ENCODE measurements around the gene CCN5. TPM values are rescaled to one million over a fixed set of nuclear protein-coding genes. Genes with fewer than 3 reads are reported as not detected.
A peak's percentile ranks its signal among the peaks of the same experiment; 100 is the strongest.

Gene CCN5
- total RNA-seq, 1 donor from 2014 or later, result 42.3 TPM

GRCh38 chr20:44715499-44716308, 535 bp downstream of the CCN5 start:
- peak overlapping the region; percentile 42 for H3K4me3 ChIP-seq
- intact Hi-C loops (cut with DNase I), result no loop called here

GRCh38 chr20:44716309-44717106, 1.3 kb downstream of the CCN5 start:
- Histone ChIP-seq H3K27ac (peak overlapping the region; percentile 80), H3K4me1 (peaks cover 36% of the 10 kb centered on the region), H3K9me3 (no peaks in the 10 kb centered on the region), H3K36me3 (no peaks in the 10 kb centered on the region), H3K27me3 (ENCODE audit: low read depth) (no peaks in the 10 kb centered on the region), H3K4me3 (peak overlapping the region; percentile 42)
- intact Hi-C loops (cut with DNase I), result no loop called here
- no peak for TF ChIP-seq CTCF (IDR thresholded peaks at IDR 0.05)
- DNase-seq (peak; percentile 34), ATAC-seq (no peak)

More at GRCh38 chr20:44715499-44716308, 535 bp downstream of the CCN5 start:
- no peak for ATAC-seq
- TF ChIP-seq CTCF (IDR thresholded peaks at IDR 0.05), result no peak
- Histone ChIP-seq H3K4me1 (peaks cover 33% of the 10 kb centered on the region), H3K27ac (peak overlapping the region; percentile 80), H3K9me3 (no peaks in the 10 kb centered on the region), H3K27me3 (ENCODE audit: low read depth) (no peaks in the 10 kb centered on the region), H3K36me3 (no peaks in the 10 kb centered on the region)
- peak; percentile 17 for DNase-seq

GRCh38 chr20:44717986-44718385, 2.8 kb downstream of the CCN5 start:
- ATAC-seq, result no peak
- H3K36me3 ChIP-seq, result no peaks in the 10 kb centered on the region
- H3K9me3 ChIP-seq, result no peaks in the 10 kb centered on the region
- peak overlapping the region; percentile 42 for H3K4me3 ChIP-seq
- peaks cover 36% of the 10 kb centered on the region for H3K4me1 ChIP-seq
- peak overlapping the region; percentile 20 for H3K27ac ChIP-seq
- peak; percentile 41 for DNase-seq
- TF ChIP-seq CTCF (IDR thresholded peaks at IDR 0.05), result no peak
- H3K27me3 ChIP-seq (ENCODE audit: low read depth), result no peaks in the 10 kb centered on the region
- intact Hi-C loops (cut with DNase I), result no loop called here

GRCh38 chr20:44719841-44720240, 4.7 kb downstream of the CCN5 start:
- TF ChIP-seq CTCF (IDR thresholded peaks at IDR 0.05), result no peak
- ATAC-seq, result no peak
- H3K4me1 ChIP-seq, result peaks cover 22% of the 10 kb centered on the region
- intact Hi-C loops (cut with DNase I), result no loop called here
- H3K36me3 ChIP-seq, result no peaks in the 10 kb centered on the region
- DNase-seq, result peak; percentile 43
- H3K27ac ChIP-seq, result no peak overlapping the region
- H3K27me3 ChIP-seq (ENCODE audit: low read depth), result no peaks in the 10 kb centered on the region
- no peak overlapping the region for H3K4me3 ChIP-seq
- no peaks in the 10 kb centered on the region for H3K9me3 ChIP-seq

DNA sequence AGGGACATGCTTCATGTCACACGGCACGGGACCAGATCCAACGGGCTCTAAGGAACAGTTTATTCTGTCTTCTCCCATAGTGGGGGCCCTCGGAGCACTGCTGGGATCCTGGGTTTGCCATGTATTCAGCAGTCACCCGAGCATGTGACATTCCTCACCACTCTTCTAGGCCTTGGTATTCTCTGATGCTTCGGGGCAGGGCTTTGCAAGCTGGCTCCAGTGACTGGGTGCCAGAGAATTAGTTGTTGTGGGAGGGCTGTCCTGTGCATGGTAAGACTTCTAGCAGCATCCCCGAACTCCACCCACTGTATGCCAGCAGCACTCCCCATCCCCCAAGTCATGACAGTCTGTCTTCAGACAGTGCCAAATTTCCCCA, 5.4 kb downstream of the CCN5 start:
- peak; percentile 25 to 31 for ATAC-seq
- peaks cover 15% of the 10 kb centered on the region for H3K4me1 ChIP-seq
- no peak overlapping the region for H3K4me3 ChIP-seq
- TF ChIP-seq CTCF (IDR thresholded peaks at IDR 0.05), result no peak
- H3K27ac ChIP-seq, result peak overlapping the region; percentile 53
- H3K9me3 ChIP-seq, result no peaks in the 10 kb centered on the region
- DNase-seq, result peak; percentile 43
- intact Hi-C loops (cut with DNase I), result no loop called here
- H3K36me3 ChIP-seq, result no peaks in the 10 kb centered on the region
- no peaks in the 10 kb centered on the region for H3K27me3 ChIP-seq (ENCODE audit: low read depth)

All from lower lobe of right lung (tissue), 2 donors.